ENCODE measurements around the gene TRIM62.

GRCh38 chr1:33169290-33170055 is 12.4 kb downstream of the TRIM62 start:
- TF ChIP-seq CTCF (conservative IDR thresholded peaks at IDR 0.05; ENCODE audit: low read length), result no peak
- TF ChIP-seq EZH2phosphoT487 (IDR thresholded peaks at IDR 0.05; ENCODE audit: borderline replicate concordance, low read depth, low read length), result no peak
